ENCODE measurements around the gene ZNF853.

- no peak for TF ChIP-seq POLR2AphosphoS5 (IDR thresholded peaks at IDR 0.05; ENCODE audit: low read depth)
- TF ChIP-seq, protein P1, sequence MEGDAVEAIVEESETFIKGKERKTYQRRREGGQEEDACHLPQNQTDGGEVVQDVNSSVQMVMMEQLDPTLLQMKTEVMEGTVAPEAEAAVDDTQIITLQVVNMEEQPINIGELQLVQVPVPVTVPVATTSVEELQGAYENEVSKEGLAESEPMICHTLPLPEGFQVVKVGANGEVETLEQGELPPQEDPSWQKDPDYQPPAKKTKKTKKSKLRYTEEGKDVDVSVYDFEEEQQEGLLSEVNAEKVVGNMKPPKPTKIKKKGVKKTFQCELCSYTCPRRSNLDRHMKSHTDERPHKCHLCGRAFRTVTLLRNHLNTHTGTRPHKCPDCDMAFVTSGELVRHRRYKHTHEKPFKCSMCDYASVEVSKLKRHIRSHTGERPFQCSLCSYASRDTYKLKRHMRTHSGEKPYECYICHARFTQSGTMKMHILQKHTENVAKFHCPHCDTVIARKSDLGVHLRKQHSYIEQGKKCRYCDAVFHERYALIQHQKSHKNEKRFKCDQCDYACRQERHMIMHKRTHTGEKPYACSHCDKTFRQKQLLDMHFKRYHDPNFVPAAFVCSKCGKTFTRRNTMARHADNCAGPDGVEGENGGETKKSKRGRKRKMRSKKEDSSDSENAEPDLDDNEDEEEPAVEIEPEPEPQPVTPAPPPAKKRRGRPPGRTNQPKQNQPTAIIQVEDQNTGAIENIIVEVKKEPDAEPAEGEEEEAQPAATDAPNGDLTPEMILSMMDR (IDR thresholded peaks at IDR 0.05; ENCODE audit: insufficient read depth, low read length), result no peak
- TF ChIP-seq GABPA (IDR thresholded peaks at IDR 0.05; ENCODE audit: low read depth), result no peak
Measured at GRCh38 chr7:6651851-6652445, 36.5 kb downstream of the ZNF853 start.
